ENCODE results near the gene CRISPLD2. TPM values are rescaled to one million over a fixed set of nuclear protein-coding genes. Genes with fewer than 3 reads are reported as not detected.

CRISPLD2 gene
- total RNA-seq, 1 donor = 17.5 TPM

DNA sequence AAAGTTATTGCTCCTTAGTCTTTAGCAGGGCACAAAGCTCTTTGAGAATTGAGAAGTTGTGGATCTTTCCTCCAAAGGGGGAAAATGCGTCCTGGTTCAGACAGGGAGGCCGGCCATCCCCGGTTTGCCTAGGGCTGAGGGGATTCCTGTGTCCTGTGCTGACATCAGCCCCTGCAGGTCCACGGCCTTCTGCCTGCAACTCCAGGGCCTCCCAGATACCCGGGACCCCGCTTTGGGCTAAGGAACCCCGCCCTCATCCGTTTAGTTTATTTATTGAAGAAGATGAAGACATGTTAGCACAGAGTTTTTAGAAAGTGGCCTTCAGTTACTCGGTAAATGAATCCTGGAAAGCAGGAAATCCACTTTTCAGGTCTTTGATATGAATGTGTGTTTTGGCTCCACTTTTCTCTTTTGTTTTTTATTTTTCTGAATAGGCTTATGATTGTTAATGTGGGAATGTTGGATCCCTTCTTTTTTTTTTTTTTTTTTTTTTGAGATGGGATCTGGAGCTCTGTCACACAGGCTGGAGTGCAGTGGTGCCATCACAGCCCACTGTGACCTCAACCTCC is 65.6 kb downstream of the CRISPLD2 start:
- H3K9me3 ChIP-seq (ENCODE audit: low read depth, low read length) = no peaks in the 10 kb centered on the region

GRCh38 chr16:84886497-84887090 is 66.8 kb downstream of the CRISPLD2 start:
- Histone ChIP-seq H3K9me3 (ENCODE audit: low read depth, low read length) (no peaks in the 10 kb centered on the region), H3K27me3 (ENCODE audit: insufficient read depth, low read length) (no peaks in the 10 kb centered on the region), H3K4me3 (ENCODE audit: low read length) (no peak overlapping the region), H3K4me1 (ENCODE audit: insufficient read depth, low read length) (peaks cover 10% of the 10 kb centered on the region)

More for the DNA sequence above, 65.6 kb downstream of the CRISPLD2 start:
- H3K4me1 ChIP-seq (ENCODE audit: insufficient read depth, low read length) = peaks cover 10% of the 10 kb centered on the region
- H3K4me3 ChIP-seq (ENCODE audit: low read length) = no peak overlapping the region
- H3K27me3 ChIP-seq (ENCODE audit: insufficient read depth, low read length) = no peaks in the 10 kb centered on the region

DNA sequence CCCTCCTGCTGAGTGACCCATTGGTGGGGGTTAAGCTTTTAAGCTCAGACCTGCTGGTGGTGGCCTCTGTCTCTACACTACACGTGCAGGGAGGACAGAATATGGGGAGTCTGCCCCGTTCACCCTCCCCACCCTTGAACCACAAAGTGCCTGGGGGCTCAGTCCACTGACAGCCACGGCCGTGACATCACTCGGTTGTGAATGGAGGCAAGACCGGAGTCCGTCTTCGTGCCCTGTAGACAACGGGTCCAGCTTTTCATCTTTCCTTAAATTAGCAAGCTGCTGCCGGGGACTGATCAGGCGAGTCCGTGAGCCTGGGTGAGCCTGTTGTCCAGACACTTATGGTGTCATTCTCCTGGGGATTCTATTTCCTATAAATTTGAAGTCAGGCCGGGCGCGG is 67.4 kb downstream of the CRISPLD2 start:
- no peak overlapping the region for H3K4me3 ChIP-seq (ENCODE audit: low read length)
- H3K4me1 ChIP-seq (ENCODE audit: insufficient read depth, low read length) = peaks cover 12% of the 10 kb centered on the region
- H3K27me3 ChIP-seq (ENCODE audit: insufficient read depth, low read length) = no peaks in the 10 kb centered on the region

DNA sequence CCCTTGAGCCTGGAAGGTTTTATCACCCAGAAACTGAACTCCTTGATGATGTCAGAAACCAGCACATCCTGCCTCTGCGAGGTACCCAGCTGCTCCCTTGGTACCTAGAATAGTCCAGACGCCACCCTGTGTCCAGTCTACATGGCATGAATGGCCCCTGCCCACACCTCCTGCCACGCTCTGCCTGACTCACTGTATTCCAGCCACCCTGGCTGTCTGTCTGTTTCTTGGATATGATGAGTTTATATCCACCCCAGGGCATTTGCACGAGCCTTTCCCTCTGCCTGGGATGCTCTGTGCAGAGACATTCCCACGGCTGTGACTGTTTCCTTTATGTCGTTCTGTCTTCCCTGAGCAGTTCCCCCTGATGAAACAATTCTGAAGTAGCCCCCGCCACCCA is 68.7 kb downstream of the CRISPLD2 start:
- no peak overlapping the region for H3K4me3 ChIP-seq (ENCODE audit: low read length)
- H3K27me3 ChIP-seq (ENCODE audit: insufficient read depth, low read length) = no peaks in the 10 kb centered on the region
- peaks cover 24% of the 10 kb centered on the region for H3K4me1 ChIP-seq (ENCODE audit: insufficient read depth, low read length)
- no peaks in the 10 kb centered on the region for H3K9me3 ChIP-seq (ENCODE audit: low read depth, low read length)

More for the DNA sequence above, 67.4 kb downstream of the CRISPLD2 start:
- H3K9me3 ChIP-seq (ENCODE audit: low read depth, low read length) = no peaks in the 10 kb centered on the region

DNA sequence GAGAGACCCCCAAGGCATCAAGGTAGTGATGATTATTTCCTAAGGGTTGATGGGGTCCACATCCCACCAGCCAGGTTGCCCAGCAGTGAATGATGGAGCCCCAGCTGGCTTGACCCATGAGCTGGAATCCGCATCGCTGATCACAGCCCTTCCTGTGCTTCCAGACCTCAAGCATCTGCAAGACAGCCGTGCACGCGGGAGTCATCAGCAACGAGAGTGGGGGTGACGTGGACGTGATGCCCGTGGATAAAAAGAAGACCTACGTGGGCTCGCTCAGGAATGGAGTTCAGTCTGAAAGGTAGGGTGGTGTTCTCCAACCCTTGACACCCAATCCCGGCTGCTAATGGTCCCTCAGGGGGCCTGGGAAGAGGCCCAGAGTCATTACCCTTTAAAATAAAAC is 69.3 kb downstream of the CRISPLD2 start:
- Histone ChIP-seq H3K4me3 (ENCODE audit: low read length) (no peak overlapping the region), H3K27me3 (ENCODE audit: insufficient read depth, low read length) (no peaks in the 10 kb centered on the region)

DNA sequence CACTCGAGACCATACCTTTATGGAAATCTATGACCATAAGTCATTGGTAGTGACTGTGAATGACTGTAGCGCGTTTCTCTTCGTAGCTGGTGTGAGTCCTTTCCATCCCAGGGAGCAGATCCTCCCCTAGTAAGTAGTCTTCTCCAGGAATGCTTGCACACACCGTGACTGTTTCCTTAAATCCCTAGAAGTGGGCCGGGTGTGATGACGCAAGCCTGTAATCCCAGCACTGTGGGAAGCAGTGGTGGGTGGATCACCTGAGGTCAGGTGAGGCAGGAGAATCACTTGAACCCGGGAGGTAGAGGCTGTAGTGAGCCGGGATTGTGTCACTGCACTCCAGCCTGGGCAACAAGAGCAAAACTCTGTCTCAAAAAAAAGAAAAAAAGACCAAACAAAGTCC is 70.6 kb downstream of the CRISPLD2 start:
- Histone ChIP-seq H3K4me3 (ENCODE audit: low read length) (no peak overlapping the region), H3K4me1 (ENCODE audit: insufficient read depth, low read length) (peaks cover 34% of the 10 kb centered on the region), H3K9me3 (ENCODE audit: low read depth, low read length) (no peaks in the 10 kb centered on the region), H3K27me3 (ENCODE audit: insufficient read depth, low read length) (no peaks in the 10 kb centered on the region)

More for the DNA sequence above, 69.3 kb downstream of the CRISPLD2 start:
- no peaks in the 10 kb centered on the region for H3K9me3 ChIP-seq (ENCODE audit: low read depth, low read length)
- peaks cover 30% of the 10 kb centered on the region for H3K4me1 ChIP-seq (ENCODE audit: insufficient read depth, low read length)

- no peak overlapping the region for H3K4me3 ChIP-seq (ENCODE audit: low read length)
- peaks cover 43% of the 10 kb centered on the region for H3K4me1 ChIP-seq (ENCODE audit: insufficient read depth, low read length)
- H3K9me3 ChIP-seq (ENCODE audit: low read depth, low read length) = no peaks in the 10 kb centered on the region
- H3K27me3 ChIP-seq (ENCODE audit: insufficient read depth, low read length) = no peaks in the 10 kb centered on the region
Measured at GRCh38 chr16:84891149-84891795, 71.5 kb downstream of the CRISPLD2 start.

GRCh38 chr16:84892097-84892496 is 72.3 kb downstream of the CRISPLD2 start:
- no peaks in the 10 kb centered on the region for H3K9me3 ChIP-seq (ENCODE audit: low read depth, low read length)
- peaks cover 51% of the 10 kb centered on the region for H3K4me1 ChIP-seq (ENCODE audit: insufficient read depth, low read length)
- H3K27me3 ChIP-seq (ENCODE audit: insufficient read depth, low read length) = no peaks in the 10 kb centered on the region
- no peak overlapping the region for H3K4me3 ChIP-seq (ENCODE audit: low read length)

- Histone ChIP-seq H3K4me1 (ENCODE audit: insufficient read depth, low read length) (peaks cover 64% of the 10 kb centered on the region), H3K4me3 (ENCODE audit: low read length) (no peak overlapping the region), H3K9me3 (ENCODE audit: low read depth, low read length) (no peaks in the 10 kb centered on the region), H3K27me3 (ENCODE audit: insufficient read depth, low read length) (no peaks in the 10 kb centered on the region)
Measured at GRCh38 chr16:84893467-84893848, 73.7 kb downstream of the CRISPLD2 start.

DNA sequence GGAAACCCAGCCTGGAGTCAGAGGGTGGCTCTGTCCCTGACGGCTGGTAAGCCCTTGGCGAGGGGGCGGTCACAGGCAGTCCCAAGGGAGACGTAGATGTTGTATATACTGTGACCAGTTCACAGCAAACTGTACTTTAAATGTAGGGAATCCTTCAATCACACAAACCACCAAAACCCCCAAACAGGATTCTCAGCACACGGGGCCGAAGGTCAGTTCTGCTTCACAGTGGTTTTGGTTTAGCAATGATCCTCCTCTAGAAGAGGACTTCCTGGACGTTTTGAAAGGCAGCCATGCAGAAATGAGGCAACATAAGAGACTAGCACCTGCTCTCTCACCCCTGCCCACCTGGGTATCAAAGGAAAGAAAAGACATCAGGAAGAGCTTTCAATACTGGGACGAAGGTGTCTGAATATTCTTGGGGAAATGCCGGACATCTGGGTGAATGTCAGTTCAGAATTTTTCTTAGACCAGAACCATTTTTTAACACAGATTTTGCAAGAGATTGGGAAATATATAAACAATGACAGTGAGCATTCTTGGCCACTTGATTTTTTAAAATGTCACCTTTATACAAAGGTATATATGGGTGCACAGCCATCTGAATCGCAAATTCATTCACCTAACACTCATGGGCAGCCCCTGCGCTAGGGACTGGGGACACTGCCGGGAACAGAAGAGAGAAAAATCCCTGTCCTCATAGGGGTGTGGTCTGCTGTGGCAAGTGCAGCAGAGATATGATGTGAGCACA is 74.2 kb downstream of the CRISPLD2 start:
- Histone ChIP-seq H3K27me3 (ENCODE audit: insufficient read depth, low read length) (no peaks in the 10 kb centered on the region), H3K4me3 (ENCODE audit: low read length) (no peak overlapping the region), H3K9me3 (ENCODE audit: low read depth, low read length) (no peaks in the 10 kb centered on the region), H3K4me1 (ENCODE audit: insufficient read depth, low read length) (peaks cover 68% of the 10 kb centered on the region)

GRCh38 chr16:84895016-84895415 is 75.2 kb downstream of the CRISPLD2 start:
- H3K27me3 ChIP-seq (ENCODE audit: insufficient read depth, low read length) = no peaks in the 10 kb centered on the region
- peaks cover 68% of the 10 kb centered on the region for H3K4me1 ChIP-seq (ENCODE audit: insufficient read depth, low read length)
- H3K4me3 ChIP-seq (ENCODE audit: low read length) = no peak overlapping the region
- H3K9me3 ChIP-seq (ENCODE audit: low read depth, low read length) = no peaks in the 10 kb centered on the region

DNA sequence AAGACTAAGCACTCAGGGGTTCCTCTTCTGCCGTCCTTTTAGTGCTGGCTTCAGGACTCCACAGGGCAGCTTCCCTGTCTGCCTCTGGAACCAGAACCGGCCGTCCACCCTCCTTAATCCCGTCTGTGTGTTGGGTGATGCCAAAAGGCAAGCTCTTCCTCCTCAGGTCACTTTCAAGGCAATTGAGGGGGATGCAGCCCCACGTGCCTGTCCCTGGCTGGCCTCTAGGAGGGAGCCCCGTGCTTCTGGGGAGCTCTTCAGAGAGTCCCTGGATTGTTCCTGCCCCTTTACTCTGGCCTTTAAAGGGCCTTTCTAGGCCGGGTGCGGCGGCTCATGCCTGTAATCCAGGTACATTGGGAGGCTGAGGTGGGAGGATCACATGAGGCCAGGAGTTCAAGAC is 77.1 kb downstream of the CRISPLD2 start:
- Histone ChIP-seq H3K4me3 (ENCODE audit: low read length) (no peak overlapping the region), H3K27me3 (ENCODE audit: insufficient read depth, low read length) (no peaks in the 10 kb centered on the region), H3K9me3 (ENCODE audit: low read depth, low read length) (no peaks in the 10 kb centered on the region), H3K4me1 (ENCODE audit: insufficient read depth, low read length) (peaks cover 68% of the 10 kb centered on the region)

DNA sequence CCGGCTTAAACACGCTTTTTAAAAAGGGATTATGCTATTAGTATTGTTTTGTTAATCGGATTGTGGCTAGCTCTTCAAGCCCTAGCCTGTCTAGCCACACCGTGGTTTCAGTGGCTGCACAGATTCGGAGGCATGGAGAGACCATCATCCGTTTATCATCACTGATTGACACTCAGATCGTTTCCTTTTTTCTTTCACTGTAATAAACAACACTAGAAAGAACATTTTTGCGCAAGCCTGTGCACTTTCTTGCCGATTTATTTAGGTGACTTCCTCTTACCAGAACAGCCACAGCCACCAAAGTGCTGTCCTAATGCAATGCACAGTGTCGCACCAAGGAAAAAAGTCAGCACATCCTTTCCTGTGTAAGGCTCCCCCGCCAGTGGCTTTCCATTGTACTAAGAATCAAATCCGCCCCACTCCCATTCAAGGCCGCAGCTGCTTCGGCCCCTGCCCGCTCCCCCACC is 78.2 kb downstream of the CRISPLD2 start:
- H3K9me3 ChIP-seq (ENCODE audit: low read depth, low read length) = no peaks in the 10 kb centered on the region
- H3K27me3 ChIP-seq (ENCODE audit: insufficient read depth, low read length) = no peaks in the 10 kb centered on the region
- H3K4me3 ChIP-seq (ENCODE audit: low read length) = no peak overlapping the region
- H3K4me1 ChIP-seq (ENCODE audit: insufficient read depth, low read length) = peaks cover 59% of the 10 kb centered on the region

DNA sequence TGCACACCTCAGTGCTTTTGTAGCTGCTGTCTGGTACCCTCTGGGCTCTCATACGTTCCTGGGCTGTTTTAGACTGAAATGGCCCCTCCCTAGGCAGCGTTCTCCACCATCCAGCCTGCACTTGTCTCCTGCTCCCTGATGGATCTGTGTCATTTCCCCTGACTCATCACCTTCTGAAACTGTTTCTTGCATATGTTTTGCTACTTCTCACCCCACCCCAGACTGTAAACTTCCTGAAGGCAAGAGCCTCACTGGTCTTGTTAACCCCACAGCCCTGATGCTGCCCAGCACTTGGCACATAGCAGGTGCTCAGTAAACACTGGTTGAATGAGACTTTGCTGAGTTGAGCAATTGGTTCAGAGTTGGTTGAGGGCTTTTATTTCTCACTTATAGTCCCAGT is 78.7 kb downstream of the CRISPLD2 start:
- Histone ChIP-seq H3K4me3 (ENCODE audit: low read length) (no peak overlapping the region), H3K4me1 (ENCODE audit: insufficient read depth, low read length) (peaks cover 54% of the 10 kb centered on the region), H3K27me3 (ENCODE audit: insufficient read depth, low read length) (no peaks in the 10 kb centered on the region), H3K9me3 (ENCODE audit: low read depth, low read length) (no peaks in the 10 kb centered on the region)

- Histone ChIP-seq H3K4me3 (ENCODE audit: low read length) (no peak overlapping the region), H3K9me3 (ENCODE audit: low read depth, low read length) (no peaks in the 10 kb centered on the region), H3K27me3 (ENCODE audit: insufficient read depth, low read length) (no peaks in the 10 kb centered on the region), H3K4me1 (ENCODE audit: insufficient read depth, low read length) (peaks cover 44% of the 10 kb centered on the region)
Measured at GRCh38 chr16:84899414-84899813, 79.6 kb downstream of the CRISPLD2 start.

Data from mononuclear cell (primary cell).